ENCODE results near the gene ZMAT5. TPM values are rescaled to one million over a fixed set of nuclear protein-coding genes. Genes with fewer than 3 reads are reported as not detected.

ZMAT5 gene
- polyA plus RNA-seq, 1 donor (not counting 4 experiments of a cell fraction or from before 2014, with no cell fraction given) = 11.1 TPM

- H3K4me2 ChIP-seq (ENCODE audit: control insufficient read depth, extremely low read depth, insufficient read depth, low read depth, low read length) = no peak overlapping the region
- H3K36me3 ChIP-seq (ENCODE audit: control insufficient read depth in 2 of 2, extremely low read depth in 1 of 2, insufficient read depth in 2 of 2, low read length in 2 of 2) = no peaks in the 10 kb centered on the region
- H4K20me1 ChIP-seq (ENCODE audit: control insufficient read depth, extremely low read depth, insufficient read depth, low read length) = no peaks in the 10 kb centered on the region
- H3K4me3 ChIP-seq (ENCODE audit: control insufficient read depth in 2 of 3, extremely low read depth in 1 of 3, insufficient read depth in 2 of 3, low read depth in 1 of 3, low read length in 3 of 3) = no peak overlapping the region
- TF ChIP-seq CTCF (optimal IDR thresholded peaks at IDR 0.05 in 1 of 3, IDR thresholded peaks at IDR 0.05 in 1 of 3, conservative IDR thresholded peaks at IDR 0.05 in 1 of 3; ENCODE audit: extremely low read depth in 1 of 3, insufficient read depth in 2 of 3, low read length in 3 of 3) = peak in 2 of 3 experiments; percentile 13 to 19
- no peak for TF ChIP-seq EZH2 (IDR thresholded peaks at IDR 0.05; ENCODE audit: low read length)
- FAIRE-seq = no peak
- no peaks in the 10 kb centered on the region for H3K79me2 ChIP-seq (ENCODE audit: control insufficient read depth, insufficient read depth, low read length)
- no peaks in the 10 kb centered on the region for H3K9me3 ChIP-seq (ENCODE audit: control insufficient read depth, low read depth, low read length)
- no peaks in the 10 kb centered on the region for H3K9me1 ChIP-seq (ENCODE audit: control insufficient read depth, extremely low read depth, insufficient read depth, low read length)
- dilution Hi-C loops (cut with MboI; ENCODE audit: extremely low pct_ligation_motif_present, low sequenced_read_pairs) = no loop called here
- H3K9ac ChIP-seq (ENCODE audit: control insufficient read depth, extremely low read depth, insufficient read depth, low read length) = no peak overlapping the region
- H3K27me3 ChIP-seq (ENCODE audit: control insufficient read depth, extremely low read depth, insufficient read depth, low read length) = peaks cover 46% of the 10 kb centered on the region
- H3K27ac ChIP-seq (ENCODE audit: control insufficient read depth, insufficient read depth, low read length) = no peak overlapping the region
- H2AFZ ChIP-seq (ENCODE audit: control insufficient read depth, low read length) = no peak overlapping the region
- DNase-seq (ENCODE audit: low read depth, low spot score) = no peak
- H3K4me1 ChIP-seq (ENCODE audit: control insufficient read depth, extremely low read depth, insufficient read depth, low read length) = no peaks in the 10 kb centered on the region
These were observed 43.0 kb downstream of the ZMAT5 start for GRCh38 chr22:29723766-29724165.

- no peak for DNase-seq (ENCODE audit: low read depth, low spot score)
- no peak for TF ChIP-seq CTCF (optimal IDR thresholded peaks at IDR 0.05 in 1 of 3, IDR thresholded peaks at IDR 0.05 in 1 of 3, conservative IDR thresholded peaks at IDR 0.05 in 1 of 3; ENCODE audit: extremely low read depth in 1 of 3, insufficient read depth in 2 of 3, low read length in 3 of 3)
- no peak for TF ChIP-seq EZH2 (IDR thresholded peaks at IDR 0.05; ENCODE audit: low read length)
- Histone ChIP-seq H3K27me3 (ENCODE audit: control insufficient read depth, extremely low read depth, insufficient read depth, low read length) (peaks cover 51% of the 10 kb centered on the region), H3K9ac (ENCODE audit: control insufficient read depth, extremely low read depth, insufficient read depth, low read length) (no peak overlapping the region), H3K36me3 (ENCODE audit: control insufficient read depth in 2 of 2, extremely low read depth in 1 of 2, insufficient read depth in 2 of 2, low read length in 2 of 2) (no peaks in the 10 kb centered on the region), H4K20me1 (ENCODE audit: control insufficient read depth, extremely low read depth, insufficient read depth, low read length) (no peaks in the 10 kb centered on the region), H3K9me1 (ENCODE audit: control insufficient read depth, extremely low read depth, insufficient read depth, low read length) (no peaks in the 10 kb centered on the region), H3K4me2 (ENCODE audit: control insufficient read depth, extremely low read depth, insufficient read depth, low read depth, low read length) (no peak overlapping the region), H3K27ac (ENCODE audit: control insufficient read depth, insufficient read depth, low read length) (no peak overlapping the region), H3K4me1 (ENCODE audit: control insufficient read depth, extremely low read depth, insufficient read depth, low read length) (peaks cover 8% of the 10 kb centered on the region), H2AFZ (ENCODE audit: control insufficient read depth, low read length) (no peak overlapping the region), H3K79me2 (ENCODE audit: control insufficient read depth, insufficient read depth, low read length) (no peaks in the 10 kb centered on the region), H3K9me3 (ENCODE audit: control insufficient read depth, low read depth, low read length) (no peaks in the 10 kb centered on the region), H3K4me3 (ENCODE audit: control insufficient read depth in 2 of 3, extremely low read depth in 1 of 3, insufficient read depth in 2 of 3, low read depth in 1 of 3, low read length in 3 of 3) (no peak overlapping the region)
- dilution Hi-C loops (cut with MboI; ENCODE audit: extremely low pct_ligation_motif_present, low sequenced_read_pairs) = no loop called here
- FAIRE-seq = no peak
These were observed 44.2 kb downstream of the ZMAT5 start for GRCh38 chr22:29722587-29722986.
